HG02973 (cell line): ENCODE measurements around the gene DIP2B.

Source experiments
- ATAC-seq: cut with Tn5 transposase; IDR thresholded peaks from one replicate; pipeline ENCODE4 v1.9.1; 2021; ENCODE audit warnings: moderate library complexity; ENCODE audit not compliant: unreplicated experiment

The DIP2B gene

GRCh38 chr12:50609292-50609874 lies 104.6 kb downstream of the DIP2B start:
- no peak for ATAC-seq

- no peak for ATAC-seq
These were observed 105.4 kb downstream of the DIP2B start for GRCh38 chr12:50610171-50610570.

GRCh38 chr12:50611021-50611744 lies 106.4 kb downstream of the DIP2B start:
- ATAC-seq = no peak

- ATAC-seq = no peak
These were observed 108.1 kb downstream of the DIP2B start for GRCh38 chr12:50612882-50613281.

- ATAC-seq = no peak
These were observed 108.7 kb downstream of the DIP2B start for GRCh38 chr12:50613463-50613862.

GRCh38 chr12:50614167-50614759 lies 109.5 kb downstream of the DIP2B start:
- no peak for ATAC-seq

- ATAC-seq = no peak
These were observed 110.5 kb downstream of the DIP2B start for GRCh38 chr12:50615145-50615906.

- no peak for ATAC-seq
These were observed 111.1 kb downstream of the DIP2B start for GRCh38 chr12:50615907-50616296.

GRCh38 chr12:50617657-50618056 lies 112.9 kb downstream of the DIP2B start:
- no peak for ATAC-seq

GRCh38 chr12:50618864-50619609 lies 114.3 kb downstream of the DIP2B start:
- ATAC-seq = no peak

- ATAC-seq = no peak
These were observed 114.8 kb downstream of the DIP2B start for GRCh38 chr12:50619610-50619958.

GRCh38 chr12:50620109-50620977 lies 115.6 kb downstream of the DIP2B start:
- no peak for ATAC-seq

- ATAC-seq = no peak
These were observed 116.2 kb downstream of the DIP2B start for GRCh38 chr12:50620978-50621360.

GRCh38 chr12:50621399-50622300 lies 116.9 kb downstream of the DIP2B start:
- ATAC-seq = no peak

GRCh38 chr12:50625029-50625925 lies 120.5 kb downstream of the DIP2B start:
- no peak for ATAC-seq

GRCh38 chr12:50626026-50626425 lies 121.2 kb downstream of the DIP2B start:
- no peak for ATAC-seq

GRCh38 chr12:50627491-50627890 lies 122.7 kb downstream of the DIP2B start:
- no peak for ATAC-seq

GRCh38 chr12:50628394-50628793 lies 123.6 kb downstream of the DIP2B start:
- ATAC-seq = no peak
